Ishikawa (cell line): Measurements from ENCODE around the gene ZNF70.

Experiments used
- CREB1 ChIP-seq: IDR thresholded peaks from 2 replicates; pipeline ENCODE4 v1.6.1; 2012; ENCODE audit warnings: low read depth
- EGR1 ChIP-seq: IDR thresholded peaks from 2 replicates; pipeline ENCODE4 v1.6.1; 2012
- EP300 ChIP-seq: IDR thresholded peaks from 2 replicates; pipeline ENCODE4 v1.6.1; 2012; ENCODE audit warnings: borderline replicate concordance
- FOXM1 ChIP-seq: IDR thresholded peaks from 2 replicates; pipeline ENCODE4 v1.6.1; 2012; ENCODE audit warnings: low read depth, borderline replicate concordance
- NFIC ChIP-seq: IDR thresholded peaks from 2 replicates; pipeline ENCODE4 v1.6.1; 2012
- RAD21 ChIP-seq: IDR thresholded peaks from 2 replicates; pipeline ENCODE4 v1.6.1; 2012; ENCODE audit warnings: low read depth
- TAF1 ChIP-seq: IDR thresholded peaks from 2 replicates; pipeline ENCODE4 v1.6.1; 2012; ENCODE audit warnings: low read depth, mild to moderate bottlenecking
- TCF12 ChIP-seq: IDR thresholded peaks from 2 replicates; pipeline ENCODE4 v1.6.1; 2012; ENCODE audit warnings: low read depth
- TEAD4 ChIP-seq: IDR thresholded peaks from 2 replicates; pipeline ENCODE4 v1.6.1; 2012
- YY1 ChIP-seq: IDR thresholded peaks from 2 replicates; pipeline ENCODE4 v1.6.1; 2012; ENCODE audit warnings: low read depth
- TF ChIP-seq, protein P1 (sequence below): IDR thresholded peaks from 2 replicates; pipeline ENCODE4 v1.6.1; 2012
- TF ChIP-seq, protein P2 (sequence below): IDR thresholded peaks from 2 replicates; pipeline ENCODE4 v1.6.1; 2012
- TF ChIP-seq, protein P3 (sequence below): IDR thresholded peaks from 2 replicates; pipeline ENCODE4 v1.6.1; 2012; ENCODE audit warnings: low read depth, mild to moderate bottlenecking

DNA sequence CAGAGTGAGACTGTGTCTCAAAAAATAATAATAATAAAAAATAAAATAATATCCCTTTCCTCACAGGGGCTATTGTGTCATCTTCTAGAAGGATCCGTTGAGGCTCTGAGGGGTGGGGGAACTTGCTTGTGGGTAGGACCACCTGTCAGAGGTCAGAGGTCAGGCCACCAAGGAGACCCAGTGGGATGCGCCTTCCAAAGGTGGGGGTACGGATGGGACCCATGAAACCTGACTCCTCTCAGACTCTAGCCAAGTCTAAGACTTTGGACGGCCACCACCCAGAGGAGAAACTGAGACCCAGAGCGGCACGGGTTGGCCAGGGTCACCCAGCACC lies 21.4 kb upstream of the ZNF70 start:
- TF ChIP-seq YY1 (no peak), EP300 (no peak), EGR1 (no peak), TAF1 (no peak), TEAD4 (no peak), FOXM1 (no peak), TCF12 (no peak), NFIC (no peak), RAD21 (no peak), CREB1 (no peak)
- TF ChIP-seq, protein P1, sequence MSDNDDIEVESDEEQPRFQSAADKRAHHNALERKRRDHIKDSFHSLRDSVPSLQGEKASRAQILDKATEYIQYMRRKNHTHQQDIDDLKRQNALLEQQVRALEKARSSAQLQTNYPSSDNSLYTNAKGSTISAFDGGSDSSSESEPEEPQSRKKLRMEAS = no peak
- TF ChIP-seq, protein P2, sequence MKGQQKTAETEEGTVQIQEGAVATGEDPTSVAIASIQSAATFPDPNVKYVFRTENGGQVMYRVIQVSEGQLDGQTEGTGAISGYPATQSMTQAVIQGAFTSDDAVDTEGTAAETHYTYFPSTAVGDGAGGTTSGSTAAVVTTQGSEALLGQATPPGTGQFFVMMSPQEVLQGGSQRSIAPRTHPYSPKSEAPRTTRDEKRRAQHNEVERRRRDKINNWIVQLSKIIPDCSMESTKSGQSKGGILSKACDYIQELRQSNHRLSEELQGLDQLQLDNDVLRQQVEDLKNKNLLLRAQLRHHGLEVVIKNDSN = no peak
- TF ChIP-seq, protein P3, sequence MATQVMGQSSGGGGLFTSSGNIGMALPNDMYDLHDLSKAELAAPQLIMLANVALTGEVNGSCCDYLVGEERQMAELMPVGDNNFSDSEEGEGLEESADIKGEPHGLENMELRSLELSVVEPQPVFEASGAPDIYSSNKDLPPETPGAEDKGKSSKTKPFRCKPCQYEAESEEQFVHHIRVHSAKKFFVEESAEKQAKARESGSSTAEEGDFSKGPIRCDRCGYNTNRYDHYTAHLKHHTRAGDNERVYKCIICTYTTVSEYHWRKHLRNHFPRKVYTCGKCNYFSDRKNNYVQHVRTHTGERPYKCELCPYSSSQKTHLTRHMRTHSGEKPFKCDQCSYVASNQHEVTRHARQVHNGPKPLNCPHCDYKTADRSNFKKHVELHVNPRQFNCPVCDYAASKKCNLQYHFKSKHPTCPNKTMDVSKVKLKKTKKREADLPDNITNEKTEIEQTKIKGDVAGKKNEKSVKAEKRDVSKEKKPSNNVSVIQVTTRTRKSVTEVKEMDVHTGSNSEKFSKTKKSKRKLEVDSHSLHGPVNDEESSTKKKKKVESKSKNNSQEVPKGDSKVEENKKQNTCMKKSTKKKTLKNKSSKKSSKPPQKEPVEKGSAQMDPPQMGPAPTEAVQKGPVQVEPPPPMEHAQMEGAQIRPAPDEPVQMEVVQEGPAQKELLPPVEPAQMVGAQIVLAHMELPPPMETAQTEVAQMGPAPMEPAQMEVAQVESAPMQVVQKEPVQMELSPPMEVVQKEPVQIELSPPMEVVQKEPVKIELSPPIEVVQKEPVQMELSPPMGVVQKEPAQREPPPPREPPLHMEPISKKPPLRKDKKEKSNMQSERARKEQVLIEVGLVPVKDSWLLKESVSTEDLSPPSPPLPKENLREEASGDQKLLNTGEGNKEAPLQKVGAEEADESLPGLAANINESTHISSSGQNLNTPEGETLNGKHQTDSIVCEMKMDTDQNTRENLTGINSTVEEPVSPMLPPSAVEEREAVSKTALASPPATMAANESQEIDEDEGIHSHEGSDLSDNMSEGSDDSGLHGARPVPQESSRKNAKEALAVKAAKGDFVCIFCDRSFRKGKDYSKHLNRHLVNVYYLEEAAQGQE = no peak
